Lung (tissue), 12 donors: Measurements from ENCODE around the gene DOCK10. TPM values are rescaled to one million over a fixed set of nuclear protein-coding genes. Genes with fewer than 3 reads are reported as not detected.

Experiments
- ATAC-seq: fragments of 200-7000 bp; cut with Tn5 transposase; one replicate; pipeline ENCODE4 v1.9.1; 2020; ENCODE audit warnings: moderate number of reproducible peaks; ENCODE audit not compliant: insufficient read depth, low FRiP score
- DNase-seq, 3 donors: peaks; one replicate each; pipeline ENCODE4 v3.0.0-alpha.2; 2013 to 2017
- H3K27ac ChIP-seq, 2 donors: one replicate each; pipeline ENCODE4 v1.5.1; 2013; ENCODE audit warnings: mild to moderate bottlenecking in 2 of 2, moderate library complexity in 2 of 2, control low read depth in 1 of 2, inconsistent platforms in 1 of 2, low read depth in 1 of 2, low read length in 1 of 2
- H3K27me3 ChIP-seq, 3 donors: one replicate each; pipeline ENCODE4 v1.5.1; 2013; ENCODE audit warnings: low read length in 2 of 3; ENCODE audit not compliant: control insufficient read depth in 3 of 3, insufficient read depth in 3 of 3
- H3K36me3 ChIP-seq, 4 donors: one replicate each; pipeline ENCODE4 v1.5.1; 2013; ENCODE audit warnings: low read length in 4 of 4, mild to moderate bottlenecking in 1 of 4, moderate library complexity in 1 of 4; ENCODE audit not compliant: control insufficient read depth in 4 of 4, insufficient read depth in 4 of 4
- H3K4me1 ChIP-seq, 5 donors: one replicate each; pipeline ENCODE4 v1.5.1; 2013; ENCODE audit warnings: low read length in 5 of 5, mild to moderate bottlenecking in 2 of 5, moderate library complexity in 1 of 5; ENCODE audit not compliant: control insufficient read depth in 5 of 5, insufficient read depth in 5 of 5
- H3K4me3 ChIP-seq: one replicate; pipeline ENCODE4 v1.5.1; 2013; ENCODE audit warnings: mild to moderate bottlenecking, control low read depth, moderate library complexity
- H3K9ac ChIP-seq, 2 donors: one replicate each; pipeline ENCODE4 v1.5.1; 2013; ENCODE audit warnings: low read length in 2 of 2, control low read depth in 1 of 2; ENCODE audit not compliant: insufficient read depth in 1 of 2
- H3K9me3 ChIP-seq, 4 donors: one replicate each; pipeline ENCODE4 v1.5.1; 2013; ENCODE audit warnings: low read length in 3 of 4, mild to moderate bottlenecking in 1 of 4, moderate library complexity in 1 of 4; ENCODE audit not compliant: control insufficient read depth in 4 of 4, insufficient read depth in 3 of 4
- WGBS, 2 donors: extraction: QIAGEN DNeasy Blood & Tissue Kit; methylation state at CpG; one replicate each; pipeline ENCODE4 v1.1.7; 2013; 5-methylcytosine and 5-hydroxymethylcytosine counted together
- polyA plus RNA-seq, 2 donors: library from polyadenylated mRNA; stranded (reverse); fragments of 200-250 nt; gene quantifications; one replicate each; pipeline ENCODE4 v1.2.1, GENCODE V29; 2013
- total RNA-seq, 2 donors: library from RNA; depleted of rRNA in 1 of 2; stranded (reverse); fragments of >200 nt in 1 of 2; gene quantifications; one replicate each; pipeline ENCODE4 v1.2.1, GENCODE V29; 2014 to 2021
- TF ChIP-seq, protein P1 (sequence below): IDR thresholded peaks from 2 replicates; pipeline ENCODE4 v1.5.1; 2012; ENCODE audit warnings: mild to moderate bottlenecking; ENCODE audit errors: control extremely low read depth, extremely low read depth
- donor health status: control.
- donor health status: control.
- donor health status: Bipolar disorder and iron deficiency.
- donor health status: healthy.
- donor health status: DM: yes; HTN: yes; CAD: no.

The DOCK10 gene
- total and polyA plus RNA-seq, 4 donors: 3.1 to 39.8 (median 18.0) TPM

DNA sequence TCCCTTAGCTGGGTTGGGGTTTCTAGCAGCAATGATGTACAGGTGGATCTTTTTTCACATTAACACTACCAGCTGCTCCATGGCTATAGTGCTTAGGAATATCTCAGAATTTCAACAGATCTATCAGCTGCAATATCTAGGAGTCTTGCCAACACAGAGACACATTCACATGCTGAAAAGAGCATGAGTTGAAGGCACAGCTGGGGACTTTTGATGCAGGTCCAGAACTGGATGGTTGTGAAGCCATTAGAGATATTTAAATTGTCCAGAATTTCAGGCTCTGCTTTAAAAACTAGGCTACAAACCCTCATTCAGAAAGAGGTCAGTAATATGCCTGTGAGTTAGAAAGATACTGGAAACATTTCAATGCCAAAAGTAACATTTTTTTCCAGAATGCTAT lies 203.9 kb downstream of the DOCK10 start:
- Histone ChIP-seq H3K4me3 (no peak overlapping the region), H3K4me1 (peaks cover 0 to 11% (median 0%) of the 10 kb centered on the region in 5 donors), H3K27me3 (no peaks in the 10 kb centered on the region), H3K9ac (no peak overlapping the region), H3K27ac (no peak overlapping the region), H3K9me3 (peaks cover 0 to 3% (median 2%) of the 10 kb centered on the region in 4 donors), H3K36me3 (peaks cover 0 to 59% (median 26%) of the 10 kb centered on the region in 4 donors)
- DNase-seq (peak; percentile 39 to 79 (median 70)), ATAC-seq (no peak)
- TF ChIP-seq, protein P1, sequence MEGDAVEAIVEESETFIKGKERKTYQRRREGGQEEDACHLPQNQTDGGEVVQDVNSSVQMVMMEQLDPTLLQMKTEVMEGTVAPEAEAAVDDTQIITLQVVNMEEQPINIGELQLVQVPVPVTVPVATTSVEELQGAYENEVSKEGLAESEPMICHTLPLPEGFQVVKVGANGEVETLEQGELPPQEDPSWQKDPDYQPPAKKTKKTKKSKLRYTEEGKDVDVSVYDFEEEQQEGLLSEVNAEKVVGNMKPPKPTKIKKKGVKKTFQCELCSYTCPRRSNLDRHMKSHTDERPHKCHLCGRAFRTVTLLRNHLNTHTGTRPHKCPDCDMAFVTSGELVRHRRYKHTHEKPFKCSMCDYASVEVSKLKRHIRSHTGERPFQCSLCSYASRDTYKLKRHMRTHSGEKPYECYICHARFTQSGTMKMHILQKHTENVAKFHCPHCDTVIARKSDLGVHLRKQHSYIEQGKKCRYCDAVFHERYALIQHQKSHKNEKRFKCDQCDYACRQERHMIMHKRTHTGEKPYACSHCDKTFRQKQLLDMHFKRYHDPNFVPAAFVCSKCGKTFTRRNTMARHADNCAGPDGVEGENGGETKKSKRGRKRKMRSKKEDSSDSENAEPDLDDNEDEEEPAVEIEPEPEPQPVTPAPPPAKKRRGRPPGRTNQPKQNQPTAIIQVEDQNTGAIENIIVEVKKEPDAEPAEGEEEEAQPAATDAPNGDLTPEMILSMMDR: no peak

GRCh38 chr2:224837558-224837957 lies 204.7 kb downstream of the DOCK10 start:
- DNase-seq: peak in 2 of 3 donors; percentile 50 to 55
- WGBS, 2 donors: 61 to 79% methylated on average over 3 of the region's 3 CpGs

DNA sequence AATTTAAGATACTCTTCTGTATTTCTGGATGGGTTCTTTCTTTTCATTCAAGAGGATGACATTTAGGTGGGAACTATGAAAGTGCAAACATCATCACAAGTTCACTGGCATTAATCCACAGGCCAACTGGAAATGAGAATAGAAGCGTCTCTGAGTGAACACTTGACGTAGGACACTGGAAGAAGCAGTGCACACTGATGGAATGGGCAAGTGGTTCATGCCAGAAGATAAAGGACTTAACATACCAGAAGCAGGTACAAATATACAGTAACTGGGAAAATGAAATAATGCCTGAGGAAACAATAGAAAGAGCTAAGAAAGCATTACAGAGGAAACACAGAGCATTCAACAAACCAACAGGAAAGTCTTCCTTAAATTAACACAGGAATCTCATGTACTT lies 205.2 kb downstream of the DOCK10 start:
- no peak overlapping the region for H3K27ac ChIP-seq
- H3K27me3 ChIP-seq: no peaks in the 10 kb centered on the region
- 76 to 79% methylated on average over 2 of the region's 2 CpGs for WGBS, 2 donors
- peaks cover 0 to 3% (median under 1%) of the 10 kb centered on the region in 4 donors for H3K9me3 ChIP-seq
- H3K4me3 ChIP-seq: no peak overlapping the region
- H3K9ac ChIP-seq: no peak overlapping the region
- DNase-seq: no peak
- ATAC-seq: no peak
- peaks cover 0 to 11% (median 0%) of the 10 kb centered on the region in 5 donors for H3K4me1 ChIP-seq
- peaks cover 0 to 64% (median 22%) of the 10 kb centered on the region in 4 donors for H3K36me3 ChIP-seq
- TF ChIP-seq, protein P1: no peak

More at GRCh38 chr2:224837558-224837957, 204.7 kb downstream of the DOCK10 start:
- Histone ChIP-seq H3K36me3 (peaks cover 0 to 64% (median 25%) of the 10 kb centered on the region in 4 donors), H3K27ac (no peak overlapping the region), H3K9ac (no peak overlapping the region), H3K4me1 (peaks cover 0 to 11% (median 0%) of the 10 kb centered on the region in 5 donors), H3K27me3 (no peaks in the 10 kb centered on the region), H3K9me3 (peaks cover 0 to 3% (median under 1%) of the 10 kb centered on the region in 4 donors), H3K4me3 (no peak overlapping the region)
- TF ChIP-seq, protein P1: no peak
- no peak for ATAC-seq

DNA sequence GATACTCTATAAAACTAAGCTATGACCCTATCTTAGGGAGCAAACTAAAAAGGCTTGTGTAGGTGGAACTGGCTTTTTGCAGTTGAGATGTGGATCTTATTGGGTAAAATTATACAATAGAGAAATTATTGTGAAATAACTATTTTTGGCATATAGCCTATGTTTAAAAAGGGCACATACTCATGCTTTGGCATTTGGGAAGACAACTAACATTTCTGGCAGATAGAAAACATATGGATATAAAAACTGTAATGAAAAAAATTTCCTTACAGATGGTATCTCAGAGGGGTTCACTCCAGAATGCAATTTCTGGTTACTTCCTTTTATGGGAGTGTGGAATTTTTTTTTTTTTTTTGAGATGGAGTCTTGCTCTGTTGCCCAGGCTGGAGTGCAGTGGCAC lies 206.0 kb downstream of the DOCK10 start:
- Histone ChIP-seq H3K27ac (no peak overlapping the region), H3K4me3 (no peak overlapping the region), H3K27me3 (no peaks in the 10 kb centered on the region), H3K9me3 (peaks cover 0 to 3% (median under 1%) of the 10 kb centered on the region in 4 donors), H3K9ac (no peak overlapping the region), H3K4me1 (peaks cover 0 to 11% (median 0%) of the 10 kb centered on the region in 5 donors), H3K36me3 (peaks cover 0 to 63% (median 25%) of the 10 kb centered on the region in 4 donors)
- ATAC-seq (no peak), DNase-seq (peak in 1 of 3 donors; percentile 15)
- TF ChIP-seq, protein P1: no peak
